GM12872 (cell line): ENCODE data around the gene RAPGEF2.

Experiments used
- CTCF ChIP-seq: IDR thresholded peaks from 3 replicates; pipeline ENCODE4 v1.5.1; 2011; ENCODE audit warnings: low read depth, mild to moderate bottlenecking, low read length, moderate library complexity; ENCODE audit not compliant: insufficient read depth

The RAPGEF2 gene

GRCh38 chr4:159221280-159221679 lies 118.4 kb downstream of the RAPGEF2 start:
- no peak for TF ChIP-seq CTCF

GRCh38 chr4:159222043-159222552 lies 119.2 kb downstream of the RAPGEF2 start:
- no peak for TF ChIP-seq CTCF

GRCh38 chr4:159224408-159224807 lies 121.5 kb downstream of the RAPGEF2 start:
- no peak for TF ChIP-seq CTCF

GRCh38 chr4:159227378-159227777 lies 124.5 kb downstream of the RAPGEF2 start:
- TF ChIP-seq CTCF: no peak

GRCh38 chr4:159227984-159228383 lies 125.1 kb downstream of the RAPGEF2 start:
- TF ChIP-seq CTCF: no peak

GRCh38 chr4:159229164-159229563 lies 126.3 kb downstream of the RAPGEF2 start:
- no peak for TF ChIP-seq CTCF

GRCh38 chr4:159232465-159233106 lies 129.7 kb downstream of the RAPGEF2 start:
- no peak for TF ChIP-seq CTCF
